ENCODE measurements around the gene OR2AE1.

Gene OR2AE1

DNA sequence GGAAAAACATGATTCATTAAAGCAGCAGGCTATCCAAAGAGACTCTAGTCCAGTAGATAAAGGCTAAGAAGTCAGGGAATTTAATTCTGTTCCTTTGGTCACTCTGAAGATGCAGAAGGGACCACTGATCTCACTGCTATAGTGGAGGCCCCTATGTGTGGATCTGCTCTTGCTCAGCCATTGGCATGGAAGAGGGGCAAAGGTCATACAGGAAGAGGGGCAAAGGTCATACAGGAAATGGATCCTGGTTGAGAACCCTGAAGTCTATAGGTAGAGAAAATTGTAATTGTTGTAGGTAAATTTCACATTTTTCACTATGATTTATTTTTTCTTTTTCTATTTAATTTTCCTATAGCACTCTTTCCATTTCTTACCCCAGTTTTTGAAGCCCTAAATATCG, 21.6 kb downstream of the OR2AE1 start:
- no peak for DNase-seq

DNA sequence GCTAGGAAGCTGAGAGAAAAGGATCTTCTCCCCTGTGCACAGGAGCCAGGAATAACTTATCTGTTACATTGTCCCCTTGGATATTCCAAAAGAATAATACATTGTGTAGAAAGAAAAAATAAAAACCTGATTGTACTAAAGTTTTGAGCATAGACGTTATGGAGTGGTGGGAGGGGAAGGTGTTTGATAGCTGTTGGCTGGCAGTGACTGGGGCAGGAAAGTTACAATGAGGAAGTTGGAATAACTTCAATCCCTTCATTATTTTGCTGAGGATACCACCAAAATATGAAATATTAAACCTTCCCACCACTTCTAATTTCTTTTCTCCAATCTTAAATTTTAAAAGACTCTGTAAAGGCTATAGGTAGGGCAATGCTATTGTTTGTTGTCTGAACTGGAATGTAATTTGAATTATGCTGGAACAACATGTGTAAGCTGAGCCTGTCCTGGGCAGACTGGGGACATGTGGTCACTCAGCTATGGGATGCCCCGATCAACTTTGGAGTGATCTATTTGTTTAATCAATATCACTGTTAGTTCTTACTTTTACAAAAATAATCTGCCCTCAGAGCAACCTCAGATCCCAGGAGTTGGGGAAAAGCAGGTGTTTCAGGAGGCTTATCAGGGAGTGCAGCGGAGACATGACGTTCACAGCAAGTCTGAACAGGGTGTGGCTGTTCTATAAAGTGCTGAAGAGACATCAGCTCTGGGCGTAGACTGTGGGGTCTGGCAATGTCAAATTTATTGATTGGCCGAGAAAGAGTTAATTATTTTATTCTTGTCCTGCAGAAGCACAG, 28.2 kb downstream of the OR2AE1 start:
- no peak for DNase-seq

DNA sequence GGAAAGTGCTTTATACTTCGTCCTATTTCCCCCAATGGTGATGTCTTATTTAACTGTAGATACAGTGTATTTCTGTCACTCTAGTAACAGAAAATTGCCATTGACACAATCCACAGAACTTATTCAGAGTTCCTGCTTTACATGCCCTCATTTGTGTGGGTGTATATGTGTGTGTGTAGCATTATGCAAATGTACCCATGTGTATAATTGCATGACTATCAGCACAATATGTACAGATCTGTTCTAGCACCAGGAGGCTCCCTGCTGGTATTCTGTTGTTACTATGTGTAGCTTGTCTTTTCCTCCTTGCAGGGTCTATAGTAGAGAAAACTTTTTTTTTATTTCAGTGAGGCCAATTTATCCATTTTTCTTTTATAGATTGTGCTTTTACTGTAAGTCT, 32.5 kb downstream of the OR2AE1 start:
- no peak for DNase-seq

DNA sequence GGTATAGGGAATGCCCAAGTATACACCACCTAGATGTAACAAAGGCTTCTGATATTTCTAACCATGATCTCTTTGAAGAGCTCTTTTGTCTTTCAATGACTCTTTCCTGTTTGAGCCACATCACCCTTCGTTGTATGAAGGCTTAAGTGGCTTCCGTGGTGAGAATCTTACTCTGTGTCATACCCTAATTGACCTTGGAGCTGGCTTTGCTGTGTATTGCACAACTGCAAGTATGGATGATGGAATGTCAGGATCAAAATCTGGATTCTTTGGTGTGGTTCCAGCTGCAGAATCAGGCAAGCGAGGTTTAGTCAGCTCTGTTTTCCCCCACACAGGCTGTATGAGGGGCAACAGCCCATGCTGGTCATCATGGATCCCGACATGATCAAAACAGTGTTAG, 33.0 kb downstream of the OR2AE1 start:
- DNase-seq: peak; percentile 31

DNA sequence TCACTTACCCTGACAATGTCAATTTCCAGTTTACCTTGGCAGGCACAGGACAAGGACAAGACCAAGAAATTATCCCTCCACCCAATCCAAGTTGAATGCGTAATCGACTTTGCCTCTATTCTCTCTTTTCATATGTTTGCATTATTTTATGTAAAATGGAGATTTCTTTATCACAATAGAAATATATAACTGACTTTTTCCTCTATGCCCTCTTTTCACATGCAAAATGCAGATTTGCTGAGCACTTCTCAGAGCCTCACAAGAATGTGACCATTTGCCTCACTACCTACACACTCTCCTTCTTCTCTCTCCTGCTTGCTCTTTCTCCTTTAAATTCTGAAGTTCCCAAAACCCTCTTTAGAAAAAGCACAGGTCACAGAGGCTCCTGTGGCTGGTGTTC, 33.9 kb downstream of the OR2AE1 start:
- DNase-seq: no peak

DNA sequence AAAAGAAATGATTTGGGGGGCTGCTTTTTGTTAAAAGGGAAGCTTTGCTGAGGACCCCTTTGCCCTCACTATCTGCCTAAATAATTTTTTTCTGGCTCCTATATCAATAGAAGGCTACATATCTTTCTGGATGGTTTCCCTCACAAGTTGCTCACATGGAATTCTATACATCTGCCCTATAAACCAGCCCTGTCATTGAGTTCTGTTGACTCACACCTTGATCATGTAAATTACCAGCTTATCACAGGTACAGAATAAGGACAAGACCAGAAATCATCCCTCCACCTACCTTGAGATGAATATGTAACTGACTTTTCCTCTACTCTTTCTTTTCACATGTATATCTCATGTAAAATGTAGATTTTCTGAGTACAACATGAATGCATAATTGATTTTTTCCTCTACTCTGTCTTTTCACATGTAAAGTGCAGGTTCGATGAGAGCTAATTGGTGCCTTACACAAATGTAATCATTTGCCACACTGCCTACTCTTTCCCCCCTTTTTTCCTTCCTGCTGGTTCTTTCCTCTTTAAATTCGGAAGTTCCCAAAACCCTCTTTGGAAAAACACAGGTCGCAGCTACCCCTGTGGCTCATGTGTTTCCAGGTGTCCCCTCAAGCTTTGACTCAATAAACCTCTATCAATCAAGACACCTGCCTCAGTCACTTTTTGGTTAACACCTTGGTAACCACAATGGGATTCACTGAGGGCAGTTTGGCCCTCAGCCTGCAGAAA, 36.5 kb downstream of the OR2AE1 start:
- no peak for DNase-seq

DNA sequence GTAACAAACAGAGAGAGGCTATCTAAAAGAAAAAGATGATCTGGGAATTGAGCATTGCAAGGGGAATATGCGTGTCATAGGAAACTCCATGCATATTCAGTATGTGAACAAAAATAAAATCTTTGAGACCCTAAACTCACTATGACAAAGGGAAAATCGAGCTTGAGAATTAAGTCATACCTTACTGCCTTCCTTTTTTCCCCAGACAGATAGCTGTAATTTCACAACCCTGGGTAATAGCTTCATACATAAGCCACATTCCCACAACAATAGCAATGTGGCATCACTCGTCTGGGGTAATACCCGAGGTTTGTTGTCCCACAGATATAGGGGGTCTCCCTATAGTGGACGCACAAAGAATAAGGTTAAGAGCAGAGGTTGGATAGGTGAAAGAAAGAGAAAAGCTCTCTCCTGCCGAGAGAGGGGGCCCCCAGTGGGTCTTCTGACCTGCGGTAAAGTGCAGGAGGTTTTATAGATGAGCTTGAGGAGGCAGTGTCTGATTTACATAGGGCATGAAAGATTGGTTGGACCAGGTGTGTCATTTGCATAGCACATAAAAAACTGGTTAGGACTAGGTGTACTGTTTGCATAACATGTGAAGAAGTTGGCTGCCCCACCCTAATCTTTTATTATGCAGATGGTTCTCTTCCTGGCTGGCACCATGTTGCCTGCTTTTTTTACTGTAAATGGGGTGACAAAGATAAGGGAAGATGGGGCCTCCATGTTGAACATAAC, 37.4 kb downstream of the OR2AE1 start:
- DNase-seq: no peak

DNA sequence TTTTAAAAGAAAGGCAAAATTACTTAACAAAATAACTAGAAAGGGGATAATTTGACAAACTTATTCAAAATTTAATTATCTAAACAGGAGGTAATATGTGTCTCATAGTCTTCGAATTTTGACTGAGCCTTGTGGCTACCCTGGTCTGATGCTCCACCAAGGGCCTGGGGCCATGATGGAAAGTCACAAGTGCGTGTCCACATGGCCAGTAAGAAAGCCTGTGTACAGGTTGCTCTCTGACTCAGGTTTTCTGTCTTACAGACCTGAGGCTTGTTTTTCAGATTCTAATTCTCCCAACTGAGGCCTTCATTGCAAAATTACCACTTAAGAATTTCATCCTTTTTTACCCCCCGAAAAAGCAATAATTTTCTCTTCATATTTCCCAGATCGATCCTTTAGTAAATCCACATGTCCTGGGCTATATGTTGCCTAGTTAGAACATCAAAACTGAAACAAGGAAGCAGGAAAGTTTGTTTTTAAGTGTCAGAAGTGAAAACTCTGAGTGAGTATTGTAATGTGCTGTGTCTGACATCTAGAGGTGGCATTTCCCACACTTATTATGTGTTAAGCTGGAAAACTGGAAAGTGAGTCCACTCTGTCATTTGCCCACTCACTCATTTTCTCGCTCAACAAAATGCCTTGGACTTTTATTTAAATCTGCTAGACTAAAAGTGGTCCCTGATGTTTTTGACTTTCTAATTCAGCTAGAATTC, 39.0 kb downstream of the OR2AE1 start:
- DNase-seq: no peak

DNA sequence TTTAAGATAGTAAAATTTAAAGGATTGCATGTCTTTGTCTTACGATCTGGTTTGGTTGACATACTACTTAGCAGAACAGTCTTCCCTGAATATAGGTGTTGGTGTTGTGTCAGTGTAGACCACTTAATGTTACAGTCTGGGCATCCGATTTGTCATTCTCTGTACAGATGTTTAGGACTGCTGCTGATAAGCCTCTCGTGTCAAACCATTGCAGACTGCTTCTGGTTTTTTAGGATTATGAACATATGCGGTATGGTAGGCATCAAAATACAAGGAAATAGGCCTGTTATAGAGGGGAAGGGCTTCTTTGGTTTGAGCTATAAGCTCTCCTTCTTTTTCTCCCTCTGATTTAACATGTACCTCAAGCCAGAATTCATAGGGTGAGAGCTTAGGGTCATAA, 41.6 kb downstream of the OR2AE1 start:
- DNase-seq: no peak

DNA sequence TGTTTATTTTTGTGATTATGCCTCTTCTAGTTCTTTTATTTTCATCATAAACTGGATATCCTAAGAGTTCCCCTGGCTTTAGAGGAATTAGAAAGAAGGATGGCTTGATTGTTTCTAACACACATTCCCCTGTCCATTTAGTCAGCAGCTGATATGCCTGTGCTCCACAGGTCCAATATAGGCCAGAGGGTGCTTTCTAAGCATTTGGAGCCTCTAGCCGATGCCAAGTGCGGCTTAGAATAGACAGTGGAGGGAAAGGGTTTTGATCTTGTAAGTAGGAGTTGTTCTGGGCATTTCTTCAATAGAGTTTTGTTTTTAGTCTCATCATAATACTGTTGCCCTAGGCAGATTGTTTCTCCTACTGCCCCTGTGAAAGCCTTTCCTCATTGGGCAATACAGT, 42.5 kb downstream of the OR2AE1 start:
- no peak for DNase-seq

DNA sequence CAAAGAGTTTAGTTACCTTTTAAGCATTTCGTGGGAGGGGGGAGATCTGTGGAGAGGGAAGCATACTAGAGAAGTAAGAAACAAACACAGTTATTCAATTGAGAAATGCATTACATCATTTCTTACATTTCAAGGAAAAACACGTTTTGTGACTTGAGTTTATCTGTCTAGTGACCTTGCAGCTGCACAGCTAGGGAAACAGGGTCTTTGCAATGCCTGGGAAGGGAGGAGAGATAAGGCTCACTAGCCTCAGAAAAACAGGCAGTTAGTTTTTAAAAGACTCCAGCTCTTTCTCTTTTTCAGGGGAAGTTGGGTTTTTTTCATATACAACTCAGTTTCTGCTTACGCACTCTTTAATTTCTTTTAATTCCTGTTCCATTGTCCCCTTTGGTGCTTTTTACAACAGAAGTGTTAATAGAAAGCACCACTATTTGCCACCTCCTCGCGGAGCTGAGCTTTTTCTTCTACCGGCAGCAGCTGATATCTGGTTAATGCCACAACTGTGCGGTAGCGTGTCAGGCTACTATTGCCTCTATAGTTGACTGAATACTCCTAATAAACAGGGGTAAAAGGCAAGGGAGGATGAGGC, 43.5 kb downstream of the OR2AE1 start:
- DNase-seq: no peak

DNA sequence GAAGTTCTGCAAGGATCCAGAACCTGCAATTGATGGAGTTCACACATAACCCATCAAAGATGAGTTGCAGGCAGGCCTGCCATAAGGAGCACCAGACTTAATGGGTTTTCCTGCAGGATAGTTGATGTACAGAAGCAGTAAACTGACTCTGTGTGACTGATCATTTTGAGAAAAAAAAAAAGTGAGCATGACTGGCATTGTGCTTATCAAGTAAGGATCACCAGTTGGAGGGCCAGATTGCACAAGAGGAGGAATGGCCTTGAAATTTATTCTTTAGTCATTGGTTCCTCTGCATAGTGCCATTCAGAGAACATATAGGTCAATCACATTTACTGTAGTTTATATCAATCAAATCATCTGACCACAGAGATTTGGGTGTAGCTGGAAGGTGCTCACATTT, 45.2 kb downstream of the OR2AE1 start:
- no peak for DNase-seq

DNA sequence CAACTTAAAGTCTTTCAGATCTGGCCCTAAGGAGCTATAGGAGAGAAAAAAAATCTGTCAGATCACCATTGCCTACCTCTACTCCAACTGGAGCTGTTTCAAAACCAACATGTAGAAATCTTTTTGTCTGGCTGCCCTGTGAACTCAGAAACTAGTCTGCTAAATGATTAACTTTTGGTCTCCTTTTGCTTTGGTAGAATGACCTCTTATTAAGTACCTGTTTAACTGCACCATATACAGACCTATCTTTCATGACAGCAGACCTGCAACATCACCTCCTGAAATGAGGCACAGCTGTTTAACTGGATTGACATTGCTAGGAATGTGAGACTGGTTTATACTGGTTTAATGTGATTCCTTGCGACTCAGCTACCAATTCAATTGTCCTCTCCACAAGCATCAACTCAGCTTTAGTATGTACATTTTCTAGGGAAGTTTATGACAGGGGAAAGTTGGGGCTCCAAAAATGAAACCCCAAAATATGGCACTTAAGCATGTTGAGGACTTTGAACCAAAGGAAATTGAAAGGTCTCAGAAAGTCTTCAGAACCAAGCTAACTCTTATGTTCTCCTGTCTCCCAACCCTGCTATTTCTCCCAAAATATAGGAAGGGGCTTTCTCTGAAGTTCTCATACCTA, 47.2 kb downstream of the OR2AE1 start:
- no peak for DNase-seq

DNA sequence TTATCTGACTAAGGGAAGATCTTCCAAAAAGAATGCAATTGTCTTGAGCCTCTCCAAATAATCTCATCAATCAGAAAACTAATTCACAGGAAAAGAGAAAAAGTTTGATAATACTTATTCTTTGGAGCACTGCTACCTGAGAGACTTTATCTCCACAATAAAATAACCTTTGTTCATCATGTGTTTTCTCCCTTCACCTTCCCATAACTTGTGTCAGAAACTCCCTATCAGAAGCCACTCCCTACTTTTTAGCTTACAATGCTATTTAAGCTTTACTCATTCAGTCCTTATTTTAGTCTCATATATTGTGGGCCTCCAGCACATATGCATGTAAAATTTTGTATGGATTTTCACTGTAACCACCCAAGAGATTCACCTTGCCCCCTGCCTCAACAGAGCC, 48.0 kb downstream of the OR2AE1 start:
- DNase-seq: no peak

DNA sequence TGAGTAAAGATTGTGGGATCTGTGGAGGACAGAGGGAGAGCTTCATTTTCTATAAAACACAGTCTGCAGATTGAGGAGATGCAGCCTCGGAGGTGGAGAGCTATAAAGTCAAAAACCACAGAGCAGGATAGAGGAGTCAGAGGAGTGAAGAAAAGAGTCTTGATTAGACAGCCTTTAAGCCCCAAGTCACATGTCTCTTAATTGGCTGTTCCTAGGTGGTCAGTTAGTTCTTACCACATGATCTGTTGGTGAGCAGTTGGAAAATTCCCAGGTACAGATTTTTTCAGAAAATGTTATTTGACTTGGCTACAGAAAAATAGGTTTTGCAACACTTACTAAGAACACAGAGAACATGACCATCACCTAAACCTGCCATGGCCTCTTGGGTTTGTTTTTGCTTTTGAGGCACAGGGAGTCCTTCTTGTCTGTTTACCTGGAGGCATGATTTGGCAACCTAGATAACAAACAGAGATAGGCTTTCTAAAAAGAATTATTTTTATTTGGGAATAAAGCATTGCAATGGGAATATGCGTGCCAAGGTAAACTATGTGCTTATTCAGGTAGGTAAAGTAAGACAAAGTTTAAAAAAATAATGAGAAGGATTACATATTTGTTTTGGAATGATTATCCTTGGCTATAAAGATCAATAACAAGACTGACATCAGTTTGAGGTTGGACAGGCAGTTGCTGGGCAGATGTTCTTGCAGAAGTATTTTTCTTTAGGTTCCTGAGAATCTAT, 49.6 kb downstream of the OR2AE1 start:
- DNase-seq: no peak
